Measurements from ENCODE around the gene ARID3A. TPM values are rescaled to one million over a fixed set of nuclear protein-coding genes. Genes with fewer than 3 reads are reported as not detected.

ARID3A gene
- total and polyA plus RNA-seq, 7 donors: 1.4 to 11.6 (median 3.7) TPM

DNA sequence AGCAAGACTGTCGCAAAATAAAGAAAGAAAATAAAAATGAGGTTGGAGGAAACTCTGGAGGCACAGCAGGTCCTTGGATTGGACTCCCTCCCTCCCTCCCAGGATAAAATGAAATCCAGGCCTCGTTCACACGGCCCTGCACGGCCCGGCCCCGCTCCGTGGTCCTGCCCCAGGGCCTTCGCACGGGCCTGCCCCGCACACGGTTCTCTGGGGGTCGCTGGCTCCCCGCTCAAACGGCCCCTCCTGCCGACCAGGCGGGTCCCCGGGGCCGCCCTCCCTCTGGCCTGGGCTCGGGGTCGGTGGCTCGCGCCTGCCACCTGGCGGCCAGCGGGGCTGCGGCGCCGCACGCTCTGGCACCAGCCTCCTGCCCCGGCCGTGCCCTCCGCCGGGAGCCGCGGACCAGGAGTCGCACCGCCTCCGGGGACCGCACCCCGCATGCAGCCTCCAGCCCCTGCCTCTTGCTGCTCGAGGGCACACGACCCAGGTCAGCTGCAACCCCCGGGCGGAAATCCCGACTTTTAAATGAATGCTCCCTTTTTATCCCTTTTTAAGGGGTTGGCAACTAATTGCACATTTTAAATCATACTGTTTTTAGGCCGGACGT is 56.8 kb downstream of the ARID3A start:
- intact Hi-C loops (cut with DNase I): loop anchor here (1.0 to 5.0 kb wide), 3 partner anchors 61 to 215 kb away; partner anchors contain the start of gene CFD

DNA sequence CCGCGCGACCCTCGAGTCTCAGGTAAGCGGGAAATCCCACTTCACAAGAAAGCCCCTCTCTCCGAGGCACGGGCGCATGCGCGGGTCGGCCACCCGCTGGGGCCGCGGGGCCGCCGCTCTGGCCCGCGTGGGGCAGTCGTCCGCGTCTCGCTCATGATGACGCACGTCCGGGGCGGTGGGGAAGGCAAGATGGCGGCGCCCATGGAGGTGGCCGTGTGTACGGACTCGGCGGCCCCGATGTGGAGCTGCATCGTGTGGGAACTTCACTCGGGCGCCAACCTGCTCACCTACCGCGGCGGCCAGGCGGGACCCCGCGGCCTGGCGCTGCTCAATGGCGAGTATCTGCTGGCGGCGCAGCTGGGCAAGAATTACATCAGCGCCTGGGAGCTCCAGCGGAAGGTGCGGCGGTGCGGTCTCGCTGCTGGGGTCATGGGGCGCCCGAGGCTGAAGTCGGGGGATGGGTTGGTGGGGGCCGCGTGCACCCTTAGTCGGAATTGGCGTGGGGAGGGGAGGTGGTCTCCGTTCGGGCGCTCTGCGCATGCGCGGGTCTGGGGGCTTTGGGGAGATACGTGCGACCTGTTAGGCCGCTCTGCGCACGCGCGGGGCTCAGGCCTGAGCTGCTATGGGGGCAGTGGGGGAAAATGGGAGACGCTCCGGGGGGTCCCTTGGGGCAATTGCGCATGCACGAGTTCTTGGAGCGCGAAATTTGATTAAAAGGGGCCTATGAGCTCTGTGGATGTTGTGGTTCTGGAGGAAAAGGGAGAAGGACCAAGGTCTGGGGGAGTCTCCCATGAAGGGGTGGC is 58.5 kb downstream of the ARID3A start, which contains the start of gene WDR18:
WDR18 (plus strand) TSS at position 181 of the 803 bp plus-strand sequence; CDS start at position 190, 9 bp downstream.
- H3K27me3 ChIP-seq: no peaks in the 10 kb centered on the region
- DNase-seq: peak; percentile 97
- H3K4me3 ChIP-seq: peak within 1 kb of the TSS; percentile 76 to 92 (median 84)
- no peaks in the 10 kb centered on the region for H3K9me3 ChIP-seq
- peaks cover 0 to 29% (median 26%) of the 10 kb centered on the region in 4 donors for H3K4me1 ChIP-seq
- TF ChIP-seq EP300 (IDR thresholded peaks at IDR 0.05): no peak
- peak in 1 of 4 experiments; percentile 28 for TF ChIP-seq CTCF (IDR thresholded peaks at IDR 0.05)
- TF ChIP-seq POLR2A (IDR thresholded peaks at IDR 0.05): peak; percentile 8 to 49
- TF ChIP-seq POLR2AphosphoS5 (IDR thresholded peaks at IDR 0.05): peak; percentile 79 to 90 (median 84)
- 1% methylated on average over 78 of the region's 78 CpGs for WGBS, 2 donors
- H3K27ac ChIP-seq: peak within 1 kb of the TSS; percentile 81 to 88 (median 86)
- H3K36me3 ChIP-seq: peaks cover 0 to 21% (median 5%) of the 10 kb centered on the region in 4 donors
- intact Hi-C loops (cut with DNase I): loop anchor here (5.0 kb wide), 1 partner anchor 217 kb away; no protein-coding TSS in a partner anchor

More for the DNA sequence above, 56.8 kb downstream of the ARID3A start:
- Histone ChIP-seq H3K4me1 (peaks cover 0 to 29% (median 26%) of the 10 kb centered on the region in 4 donors), H3K27me3 (no peaks in the 10 kb centered on the region), H3K27ac (peak overlapping the region; percentile 81 to 88 (median 86)), H3K9me3 (no peaks in the 10 kb centered on the region), H3K36me3 (peaks cover 0 to 12% (median 4%) of the 10 kb centered on the region in 4 donors), H3K4me3 (peak overlapping the region in 3 of 4 donors; percentile 28 to 42 (median 42))
- no peak for TF ChIP-seq POLR2AphosphoS5 (IDR thresholded peaks at IDR 0.05)
- no peak for TF ChIP-seq POLR2A (IDR thresholded peaks at IDR 0.05)
- TF ChIP-seq EP300 (IDR thresholded peaks at IDR 0.05): no peak
- TF ChIP-seq CTCF (IDR thresholded peaks at IDR 0.05): peak in 3 of 4 experiments; percentile 48 to 97 (median 61)
- 1 to 2% methylated on average over 46 of the region's 46 CpGs for WGBS, 2 donors
- DNase-seq: peak; percentile 80

- Histone ChIP-seq H3K27ac (no peak overlapping the region), H3K36me3 (peaks cover 0 to 39% (median 18%) of the 10 kb centered on the region in 4 donors), H3K4me1 (peaks cover 0 to 29% (median 26%) of the 10 kb centered on the region in 4 donors), H3K4me3 (no peak overlapping the region), H3K27me3 (no peaks in the 10 kb centered on the region), H3K9me3 (no peaks in the 10 kb centered on the region)
- intact Hi-C loops (cut with DNase I): no loop called here
- WGBS, 2 donors: 94 to 95% methylated on average over 14 of the region's 14 CpGs
- TF ChIP-seq POLR2A (IDR thresholded peaks at IDR 0.05): no peak
- no peak for TF ChIP-seq CTCF (IDR thresholded peaks at IDR 0.05)
- no peak for TF ChIP-seq POLR2AphosphoS5 (IDR thresholded peaks at IDR 0.05)
- TF ChIP-seq EP300 (IDR thresholded peaks at IDR 0.05): no peak
- DNase-seq: no peak
These were observed 60.2 kb downstream of the ARID3A start for GRCh38 chr19:986083-986482.

DNA sequence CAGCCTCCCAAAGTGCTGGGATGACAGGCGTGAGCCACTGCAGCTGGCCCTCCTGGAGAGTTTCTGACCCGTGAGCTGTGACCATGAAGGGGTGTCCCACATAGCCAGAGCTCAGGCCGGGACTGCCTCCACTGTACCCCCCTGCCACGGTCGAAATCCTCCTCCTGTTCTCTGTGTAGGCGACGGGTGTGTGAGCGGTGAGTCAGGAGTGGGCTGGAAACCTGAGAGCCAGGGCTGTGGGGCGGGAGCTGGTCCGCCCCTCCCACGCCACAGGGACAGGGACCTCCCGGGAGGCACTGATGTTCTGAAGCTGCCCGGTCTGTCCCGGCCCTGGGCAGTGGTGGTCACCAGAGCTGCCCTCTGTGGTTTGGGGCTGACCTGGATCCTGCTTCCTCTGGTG is 62.2 kb downstream of the ARID3A start:
- Histone ChIP-seq H3K4me3 (no peak overlapping the region), H3K27me3 (no peaks in the 10 kb centered on the region), H3K36me3 (peaks cover 0 to 53% (median 19%) of the 10 kb centered on the region in 4 donors), H3K27ac (no peak overlapping the region), H3K4me1 (peaks cover 0 to 21% (median 18%) of the 10 kb centered on the region in 4 donors), H3K9me3 (no peaks in the 10 kb centered on the region)
- 85 to 87% methylated on average over 14 of the region's 14 CpGs for WGBS, 2 donors
- no peak for TF ChIP-seq EP300 (IDR thresholded peaks at IDR 0.05)
- no peak for TF ChIP-seq POLR2A (IDR thresholded peaks at IDR 0.05)
- TF ChIP-seq POLR2AphosphoS5 (IDR thresholded peaks at IDR 0.05): no peak
- no peak for TF ChIP-seq CTCF (IDR thresholded peaks at IDR 0.05)
- intact Hi-C loops (cut with DNase I): no loop called here
- no peak for DNase-seq

Measured in sigmoid colon (tissue), 7 donors.